Measurements from ENCODE around the gene CCT8.
A peak's percentile ranks its signal among the peaks of the same experiment; 100 is the strongest.
"Not testable (repeated sequence)": the region's sequence is repeated elsewhere in the genome, so short reads cannot be mapped to it uniquely, and the experiment has no call there.

The CCT8 gene

DNA sequence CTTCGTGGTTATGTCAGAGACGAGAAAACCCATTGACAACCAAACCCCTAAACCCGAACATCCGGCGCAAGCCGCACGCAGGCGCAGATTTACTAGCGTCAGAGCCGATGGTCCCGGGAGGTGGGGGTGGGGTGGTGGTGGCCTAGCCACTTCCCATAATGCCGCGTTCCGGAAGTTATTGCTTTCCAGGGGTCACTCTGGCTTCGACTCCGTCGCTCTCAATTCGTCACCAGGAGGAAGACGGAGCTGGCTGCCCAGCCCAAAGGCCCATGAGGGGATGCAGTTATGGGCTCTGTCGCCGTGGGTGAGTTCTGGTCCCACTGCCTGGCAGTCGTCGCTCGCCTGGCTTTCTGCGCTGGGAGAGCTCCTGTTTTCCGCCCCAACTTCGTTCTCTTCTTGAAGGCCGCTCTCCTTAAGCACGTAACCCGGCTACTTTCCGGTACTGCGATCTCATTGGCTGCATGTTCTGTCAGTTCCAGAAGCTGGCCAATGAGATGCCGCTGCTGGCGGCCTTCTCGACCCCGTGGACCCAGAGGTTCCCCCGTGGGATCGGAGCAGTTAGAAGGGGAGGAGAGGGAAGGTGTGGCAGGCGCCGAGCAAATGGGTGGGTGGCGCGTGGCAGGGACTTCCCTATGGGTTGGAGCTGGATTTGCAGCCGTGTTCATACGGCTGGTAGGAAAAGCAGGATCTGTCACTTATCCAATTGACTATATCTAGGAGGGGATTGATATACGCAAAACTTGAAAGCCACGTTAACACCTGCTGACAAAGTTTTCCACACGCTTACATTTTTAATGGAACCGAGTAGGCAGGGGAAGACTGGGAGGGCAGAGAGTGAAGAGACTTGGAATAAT, 48.7 kb downstream of the CCT8 start, which contains the start of gene USP16:
USP16 (plus strand) TSS at position 195 of the 854 bp plus-strand sequence. CDS start 3,246 bp downstream, outside the sequence.
- DNase-seq (ENCODE audit: low read depth in 2 of 2): peak; percentile 89 to 90

DNA sequence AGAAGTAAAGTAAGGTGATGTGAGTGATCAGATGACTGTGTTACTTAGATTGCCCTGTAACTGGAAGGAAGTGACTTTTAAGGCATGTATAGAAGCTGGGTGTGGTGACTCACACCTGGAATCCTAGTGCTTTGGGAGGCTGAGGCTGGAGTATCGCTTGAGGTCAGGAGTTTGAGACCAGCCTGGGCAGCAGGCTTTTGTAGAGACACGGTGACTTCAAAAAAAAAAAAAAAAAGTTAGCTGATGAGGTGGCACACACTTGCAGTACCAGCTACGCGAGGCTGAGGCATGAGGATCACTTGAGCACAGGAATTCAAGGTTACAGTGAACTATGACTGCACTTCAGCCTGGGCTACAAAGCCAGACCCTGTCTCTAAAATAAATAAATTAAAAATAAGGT, 51.3 kb downstream of the CCT8 start:
- DNase-seq (ENCODE audit: low read depth in 2 of 2): no peak

DNA sequence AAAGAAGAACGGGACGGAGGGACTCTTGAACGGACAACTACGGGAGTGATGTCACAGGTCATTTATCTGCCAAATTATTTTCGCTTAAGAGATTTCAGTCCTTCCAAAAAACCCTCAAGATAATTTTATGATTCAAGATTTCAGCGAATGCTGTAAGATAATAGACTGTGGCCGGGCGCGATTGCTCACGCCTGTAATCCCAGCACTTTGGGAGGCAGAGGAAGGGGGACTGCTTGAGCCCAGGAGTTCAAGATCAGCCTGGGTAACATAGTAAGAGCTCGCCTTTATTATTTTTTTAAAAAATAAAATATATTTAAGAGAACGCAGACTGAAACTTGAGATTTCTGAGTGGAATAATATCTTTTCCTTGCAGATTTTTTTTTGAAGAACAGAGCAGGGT, 54.9 kb downstream of the CCT8 start:
- no peak for DNase-seq (ENCODE audit: low read depth in 2 of 2)

DNA sequence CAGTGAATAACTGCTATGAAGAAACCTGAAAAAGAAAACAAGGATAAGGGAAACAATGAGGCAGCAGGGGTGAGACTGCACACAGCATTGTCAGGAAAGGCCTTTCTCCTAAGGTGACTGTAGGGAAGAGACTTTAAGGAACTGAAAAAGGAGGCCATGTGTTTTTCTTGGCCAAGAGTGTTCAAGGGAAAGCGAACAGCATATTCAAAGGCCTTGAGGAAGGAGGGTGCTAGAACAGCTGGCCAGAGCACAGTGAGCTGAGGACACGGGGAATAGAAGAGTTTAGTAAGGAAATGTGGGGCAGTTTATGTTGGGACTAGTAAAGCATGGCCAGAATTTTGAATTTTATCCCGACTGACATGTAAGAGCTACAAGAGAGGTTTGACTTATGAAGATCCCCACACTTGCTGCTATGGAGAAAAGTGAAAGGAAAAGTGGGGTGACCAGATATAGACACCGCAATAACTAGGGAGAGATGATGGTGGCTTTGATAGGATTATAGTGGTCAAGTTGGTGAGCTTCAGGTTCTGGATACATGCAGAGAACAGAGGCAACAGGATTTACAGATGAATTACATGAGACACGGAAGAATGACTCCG, 55.7 kb downstream of the CCT8 start:
- DNase-seq (ENCODE audit: low read depth in 2 of 2): no peak

DNA sequence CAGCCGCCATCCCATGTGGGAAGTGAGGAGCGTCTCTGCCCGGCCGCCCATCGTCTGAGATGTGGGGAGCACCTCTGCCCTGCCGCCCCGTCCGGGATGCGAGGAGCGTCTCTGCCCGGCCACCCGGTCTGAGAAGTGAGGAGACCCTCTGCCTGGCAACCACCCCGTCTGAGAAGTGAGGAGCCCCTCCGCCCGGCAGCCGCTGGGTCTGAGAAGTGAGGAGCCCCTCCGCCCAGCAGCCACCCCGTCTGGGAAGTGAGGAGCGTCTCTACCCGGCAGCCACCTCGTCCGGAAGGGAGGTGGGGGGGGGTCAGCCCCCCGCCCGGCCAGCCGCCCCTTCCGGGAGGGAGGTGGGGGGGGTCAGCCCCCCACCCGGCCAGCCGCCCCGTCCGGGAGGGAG, 62.2 kb downstream of the CCT8 start:
- DNase-seq (ENCODE audit: low read depth in 2 of 2): not testable (repeated sequence)

DNA sequence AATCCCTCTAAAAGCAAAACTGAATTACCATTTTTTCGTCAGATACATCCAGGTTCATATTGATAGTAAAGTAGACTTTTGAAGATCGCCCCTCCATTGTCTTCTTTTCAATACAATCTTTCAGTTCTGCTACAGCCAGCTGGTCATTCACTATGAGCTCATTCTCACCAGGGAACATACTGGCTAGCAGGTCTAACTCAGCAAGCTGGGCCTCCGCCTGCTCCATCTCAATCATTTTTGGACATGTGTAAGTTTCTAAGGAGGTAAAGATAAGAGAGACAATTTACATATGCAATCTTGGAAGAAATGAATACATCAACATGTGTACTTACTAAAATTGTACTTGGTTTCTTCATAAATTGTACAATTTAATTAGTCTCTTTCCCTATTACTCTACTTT, 65.1 kb downstream of the CCT8 start:
- DNase-seq (ENCODE audit: low read depth in 2 of 2): no peak

DNA sequence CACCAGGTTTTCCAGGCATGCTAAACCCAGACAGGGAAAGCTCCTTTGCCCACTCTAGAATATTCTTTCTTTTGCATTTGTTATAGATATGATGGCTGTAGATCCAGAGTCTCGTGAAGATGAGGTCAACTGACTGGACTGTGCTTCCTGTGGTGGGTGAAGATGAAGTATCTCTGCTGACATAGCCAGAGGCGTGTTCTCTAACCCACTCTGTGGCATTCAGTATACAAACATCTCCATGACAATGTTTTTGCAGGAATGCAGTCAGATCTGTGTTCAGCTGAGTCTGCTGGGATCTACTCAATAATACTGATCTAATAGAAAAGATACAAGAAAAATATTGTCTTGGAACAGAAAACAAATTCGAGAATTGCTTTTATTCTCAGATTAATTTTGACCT, 65.6 kb downstream of the CCT8 start:
- DNase-seq (ENCODE audit: low read depth in 2 of 2): no peak

DNA sequence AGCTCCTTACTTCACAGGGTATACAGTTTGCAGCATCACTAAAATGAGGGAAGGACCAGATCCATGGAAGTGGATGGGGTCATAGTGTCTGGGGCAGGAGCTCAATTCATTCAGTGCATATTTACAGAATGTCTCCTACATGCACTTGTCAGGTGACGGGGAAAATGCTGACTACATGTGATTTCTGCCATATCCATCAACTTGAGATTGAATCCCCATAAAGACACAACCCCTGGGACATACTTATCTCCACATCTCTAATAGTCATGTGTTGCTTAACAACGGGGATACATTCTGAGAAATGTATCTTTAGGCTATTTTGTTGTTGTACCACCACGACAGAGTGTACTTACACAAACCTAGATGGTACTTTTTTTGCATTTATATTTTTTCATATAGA, 66.3 kb downstream of the CCT8 start:
- DNase-seq (ENCODE audit: low read depth in 2 of 2): no peak

All from stimulated activated CD4-positive, alpha-beta T cell treated with anti-CD3 and anti-CD28 coated beads, Interleukin-15, amount 100 ng/mL, for 48 hours (primary cell).